ENCODE data around the gene SLC10A1.
A peak's percentile ranks its signal among the peaks of the same experiment; 100 is the strongest.

Gene SLC10A1

GRCh38 chr14:69773571-69774276 is 23.3 kb downstream of the SLC10A1 start:
- Mint-ChIP-seq H3K27me3 (no peaks in the 10 kb centered on the region), H3K4me3 (peak overlapping the region; percentile 13), H3K27ac (ENCODE audit: low read depth) (peak overlapping the region; percentile 46), H3K4me1 (peaks cover 68% of the 10 kb centered on the region), H3K36me3 (ENCODE audit: insufficient read depth) (peaks cover 91% of the 10 kb centered on the region), H3K9me3 (no peaks in the 10 kb centered on the region)
- ATAC-seq (replicated peaks; ENCODE audit: extremely low read depth, poor library complexity, severe bottlenecking) (peak; percentile 25), DNase-seq (ENCODE audit: low spot score in 2 of 2) (no peak)

GRCh38 chr14:69772082-69773017 is 24.7 kb downstream of the SLC10A1 start:
- Mint-ChIP-seq H3K4me3 (peak overlapping the region; percentile 47), H3K9me3 (no peaks in the 10 kb centered on the region), H3K4me1 (peaks cover 79% of the 10 kb centered on the region), H3K27me3 (no peaks in the 10 kb centered on the region), H3K36me3 (ENCODE audit: insufficient read depth) (peaks cover 94% of the 10 kb centered on the region), H3K27ac (ENCODE audit: low read depth) (peak overlapping the region; percentile 46)
- ATAC-seq (replicated peaks; ENCODE audit: extremely low read depth, poor library complexity, severe bottlenecking) (no peak), DNase-seq (ENCODE audit: low spot score in 2 of 2) (no peak)

- Mint-ChIP-seq H3K36me3 (ENCODE audit: insufficient read depth) (peaks cover 94% of the 10 kb centered on the region), H3K9me3 (no peaks in the 10 kb centered on the region), H3K27me3 (no peaks in the 10 kb centered on the region), H3K4me3 (no peak overlapping the region), H3K4me1 (peaks cover 79% of the 10 kb centered on the region), H3K27ac (ENCODE audit: low read depth) (peak overlapping the region; percentile 82)
- no peak for DNase-seq (ENCODE audit: low spot score in 2 of 2)
- ATAC-seq (replicated peaks; ENCODE audit: extremely low read depth, poor library complexity, severe bottlenecking), result no peak
These were observed 25.9 kb downstream of the SLC10A1 start for GRCh38 chr14:69771136-69771535.

GRCh38 chr14:69770559-69770958 is 26.5 kb downstream of the SLC10A1 start:
- H3K4me1 Mint-ChIP-seq, result peaks cover 73% of the 10 kb centered on the region

GRCh38 chr14:69769623-69770022 is 27.4 kb downstream of the SLC10A1 start:
- no peak for ATAC-seq (replicated peaks; ENCODE audit: extremely low read depth, poor library complexity, severe bottlenecking)
- no peak for DNase-seq (ENCODE audit: low spot score in 2 of 2)
- Mint-ChIP-seq H3K36me3 (ENCODE audit: insufficient read depth) (peaks cover 82% of the 10 kb centered on the region), H3K27ac (ENCODE audit: low read depth) (peak overlapping the region; percentile 82), H3K4me3 (peak overlapping the region; percentile 58), H3K4me1 (peaks cover 72% of the 10 kb centered on the region), H3K9me3 (no peaks in the 10 kb centered on the region), H3K27me3 (no peaks in the 10 kb centered on the region)

More at GRCh38 chr14:69770559-69770958, 26.5 kb downstream of the SLC10A1 start:
- Mint-ChIP-seq H3K9me3 (no peaks in the 10 kb centered on the region), H3K27ac (ENCODE audit: low read depth) (peak overlapping the region; percentile 82), H3K4me3 (peak overlapping the region; percentile 58), H3K27me3 (no peaks in the 10 kb centered on the region), H3K36me3 (ENCODE audit: insufficient read depth) (peaks cover 88% of the 10 kb centered on the region)
- ATAC-seq (replicated peaks; ENCODE audit: extremely low read depth, poor library complexity, severe bottlenecking) (no peak), DNase-seq (ENCODE audit: low spot score in 2 of 2) (no peak)

- DNase-seq (ENCODE audit: low spot score in 2 of 2) (no peak), ATAC-seq (replicated peaks; ENCODE audit: extremely low read depth, poor library complexity, severe bottlenecking) (no peak)
- Mint-ChIP-seq H3K4me1 (peaks cover 67% of the 10 kb centered on the region), H3K9me3 (no peaks in the 10 kb centered on the region), H3K36me3 (ENCODE audit: insufficient read depth) (peaks cover 74% of the 10 kb centered on the region), H3K4me3 (peak overlapping the region; percentile 100), H3K27me3 (no peaks in the 10 kb centered on the region), H3K27ac (ENCODE audit: low read depth) (peak overlapping the region; percentile 100)
These were observed 28.2 kb downstream of the SLC10A1 start for GRCh38 chr14:69768873-69769272.

GRCh38 chr14:69767369-69767999 is 29.6 kb downstream of the SLC10A1 start:
- Mint-ChIP-seq H3K27ac (ENCODE audit: low read depth) (peak overlapping the region; percentile 100), H3K9me3 (no peaks in the 10 kb centered on the region), H3K4me1 (peaks cover 54% of the 10 kb centered on the region), H3K36me3 (ENCODE audit: insufficient read depth) (peaks cover 63% of the 10 kb centered on the region), H3K27me3 (no peaks in the 10 kb centered on the region), H3K4me3 (peak overlapping the region; percentile 100)
- ATAC-seq (replicated peaks; ENCODE audit: extremely low read depth, poor library complexity, severe bottlenecking), result peak; percentile 68
- peak; percentile 82 to 84 for DNase-seq (ENCODE audit: low spot score in 2 of 2)

- H3K36me3 Mint-ChIP-seq (ENCODE audit: insufficient read depth), result peaks cover 58% of the 10 kb centered on the region
- H3K27me3 Mint-ChIP-seq, result no peaks in the 10 kb centered on the region
These were observed 30.1 kb downstream of the SLC10A1 start, which contains the start of gene SRSF5 for GRCh38 chr14:69766984-69767368. Gene SRSF5, plus strand, starts transcription at chr14:69767142. Its CDS starts 1,015 bp downstream, at chr14:69768157.

GRCh38 chr14:69763761-69764510 is 33.1 kb downstream of the SLC10A1 start:
- no peak for DNase-seq (ENCODE audit: low spot score in 2 of 2)
- Mint-ChIP-seq H3K27me3 (no peaks in the 10 kb centered on the region), H3K4me1 (peaks cover 28% of the 10 kb centered on the region), H3K27ac (ENCODE audit: low read depth) (peak overlapping the region; percentile 53), H3K4me3 (no peak overlapping the region), H3K36me3 (ENCODE audit: insufficient read depth) (peaks cover 31% of the 10 kb centered on the region), H3K9me3 (no peaks in the 10 kb centered on the region)
- no peak for ATAC-seq (replicated peaks; ENCODE audit: extremely low read depth, poor library complexity, severe bottlenecking)

More at GRCh38 chr14:69766984-69767368, 30.1 kb downstream of the SLC10A1 start, which contains the start of gene SRSF5:
- Mint-ChIP-seq H3K27ac (ENCODE audit: low read depth) (peak within 1 kb of the TSS; percentile 100), H3K9me3 (no peaks in the 10 kb centered on the region), H3K4me1 (peaks cover 49% of the 10 kb centered on the region), H3K4me3 (peak within 1 kb of the TSS; percentile 100)
- peak; percentile 89 for ATAC-seq (replicated peaks; ENCODE audit: extremely low read depth, poor library complexity, severe bottlenecking)
- DNase-seq (ENCODE audit: low spot score in 2 of 2), result peak; percentile 91 to 93

- peaks cover 5% of the 10 kb centered on the region for H3K36me3 Mint-ChIP-seq (ENCODE audit: insufficient read depth)
- no peak for DNase-seq (ENCODE audit: low spot score in 2 of 2)
- no peaks in the 10 kb centered on the region for H3K4me1 Mint-ChIP-seq
- H3K9me3 Mint-ChIP-seq, result no peaks in the 10 kb centered on the region
- ATAC-seq (replicated peaks; ENCODE audit: extremely low read depth, poor library complexity, severe bottlenecking), result no peak
- H3K27ac Mint-ChIP-seq (ENCODE audit: low read depth), result no peak overlapping the region
- H3K27me3 Mint-ChIP-seq, result no peaks in the 10 kb centered on the region
- no peak overlapping the region for H3K4me3 Mint-ChIP-seq
These were observed 36.2 kb downstream of the SLC10A1 start for GRCh38 chr14:69760810-69761209.

- Mint-ChIP-seq H3K36me3 (ENCODE audit: insufficient read depth) (peaks cover 1% of the 10 kb centered on the region), H3K4me1 (no peaks in the 10 kb centered on the region), H3K4me3 (no peak overlapping the region), H3K27me3 (no peaks in the 10 kb centered on the region), H3K27ac (ENCODE audit: low read depth) (no peak overlapping the region), H3K9me3 (no peaks in the 10 kb centered on the region)
- ATAC-seq (replicated peaks; ENCODE audit: extremely low read depth, poor library complexity, severe bottlenecking) (no peak), DNase-seq (ENCODE audit: low spot score in 2 of 2) (no peak)
These were observed 40.7 kb downstream of the SLC10A1 start for GRCh38 chr14:69756298-69756697.

- DNase-seq (ENCODE audit: low spot score in 2 of 2) (no peak), ATAC-seq (replicated peaks; ENCODE audit: extremely low read depth, poor library complexity, severe bottlenecking) (no peak)
- H3K4me3 Mint-ChIP-seq, result no peak overlapping the region
- H3K27me3 Mint-ChIP-seq, result no peaks in the 10 kb centered on the region
- H3K36me3 Mint-ChIP-seq (ENCODE audit: insufficient read depth), result peaks cover 1% of the 10 kb centered on the region
- H3K9me3 Mint-ChIP-seq, result no peaks in the 10 kb centered on the region
- no peak overlapping the region for H3K27ac Mint-ChIP-seq (ENCODE audit: low read depth)
- H3K4me1 Mint-ChIP-seq, result no peaks in the 10 kb centered on the region
These were observed 41.3 kb downstream of the SLC10A1 start for GRCh38 chr14:69755784-69756183.

Measured in central memory CD8-positive, alpha-beta T cell (primary cell).